GM12873 (cell line): ENCODE results near the gene TDRD12.

ENCODE experiments used
- TF ChIP-seq, protein P1 (sequence below): IDR thresholded peaks from 2 replicates; pipeline ENCODE4 v1.5.1; 2012; ENCODE audit warnings: low read depth, mild to moderate bottlenecking, moderate library complexity, low read length, control low read depth; ENCODE audit not compliant: insufficient read depth; ENCODE audit errors: missing control alignments

The TDRD12 gene

DNA sequence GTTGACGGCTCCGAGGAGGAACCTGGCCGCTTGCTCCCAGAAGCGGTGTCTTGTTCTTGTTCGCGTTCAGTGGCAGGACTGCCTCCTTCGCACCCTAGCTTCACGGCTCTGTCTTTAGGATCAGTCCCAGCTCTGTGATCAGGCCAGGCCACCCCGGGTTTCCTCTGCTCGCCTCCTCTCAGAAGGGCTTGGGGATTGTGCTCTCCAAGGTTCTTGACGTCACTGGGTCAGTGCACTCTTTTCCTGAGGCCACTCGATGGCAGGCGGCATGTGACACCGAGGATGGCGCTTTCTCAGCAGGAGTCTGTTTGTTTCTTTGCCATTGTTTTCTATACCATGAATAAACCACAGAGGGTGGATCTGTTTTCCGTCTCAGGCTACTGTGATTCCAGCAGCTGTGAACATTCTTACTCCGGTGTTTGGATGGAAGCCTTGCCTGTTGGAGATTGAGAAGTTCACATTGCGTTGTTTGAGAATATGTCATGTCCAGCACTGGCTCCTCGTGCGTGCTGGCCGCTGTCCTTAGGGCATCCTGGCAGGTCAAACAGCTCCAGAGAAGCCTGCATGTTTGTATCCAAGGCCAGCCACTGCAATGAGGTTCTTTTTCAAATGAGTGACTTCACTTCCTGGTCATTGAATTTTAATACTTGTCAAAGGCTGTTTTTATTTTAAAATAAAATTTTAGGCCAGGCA lies 105.5 kb downstream of the TDRD12 start:
- TF ChIP-seq, protein P1, sequence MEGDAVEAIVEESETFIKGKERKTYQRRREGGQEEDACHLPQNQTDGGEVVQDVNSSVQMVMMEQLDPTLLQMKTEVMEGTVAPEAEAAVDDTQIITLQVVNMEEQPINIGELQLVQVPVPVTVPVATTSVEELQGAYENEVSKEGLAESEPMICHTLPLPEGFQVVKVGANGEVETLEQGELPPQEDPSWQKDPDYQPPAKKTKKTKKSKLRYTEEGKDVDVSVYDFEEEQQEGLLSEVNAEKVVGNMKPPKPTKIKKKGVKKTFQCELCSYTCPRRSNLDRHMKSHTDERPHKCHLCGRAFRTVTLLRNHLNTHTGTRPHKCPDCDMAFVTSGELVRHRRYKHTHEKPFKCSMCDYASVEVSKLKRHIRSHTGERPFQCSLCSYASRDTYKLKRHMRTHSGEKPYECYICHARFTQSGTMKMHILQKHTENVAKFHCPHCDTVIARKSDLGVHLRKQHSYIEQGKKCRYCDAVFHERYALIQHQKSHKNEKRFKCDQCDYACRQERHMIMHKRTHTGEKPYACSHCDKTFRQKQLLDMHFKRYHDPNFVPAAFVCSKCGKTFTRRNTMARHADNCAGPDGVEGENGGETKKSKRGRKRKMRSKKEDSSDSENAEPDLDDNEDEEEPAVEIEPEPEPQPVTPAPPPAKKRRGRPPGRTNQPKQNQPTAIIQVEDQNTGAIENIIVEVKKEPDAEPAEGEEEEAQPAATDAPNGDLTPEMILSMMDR: no peak

DNA sequence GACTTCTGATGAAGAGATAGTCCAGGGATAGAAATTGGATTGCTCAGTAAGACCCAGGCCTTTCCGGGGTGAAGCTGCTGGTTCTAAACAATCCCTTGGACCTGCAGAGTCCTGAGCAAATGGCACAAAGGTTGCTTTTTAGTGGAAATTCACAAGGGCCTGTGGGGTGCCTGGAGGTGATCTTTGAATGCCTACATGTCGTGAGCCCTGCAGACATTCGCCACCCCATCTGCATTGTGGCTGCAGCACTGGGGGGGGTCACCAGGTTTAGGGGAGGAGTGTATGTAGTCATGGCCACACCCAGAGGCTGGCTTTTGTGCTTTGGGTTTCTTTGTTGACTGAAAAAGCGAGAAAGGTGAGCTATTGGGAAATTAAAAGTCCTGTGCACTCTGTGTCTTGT lies 108.6 kb downstream of the TDRD12 start:
- TF ChIP-seq, protein P1: no peak

DNA sequence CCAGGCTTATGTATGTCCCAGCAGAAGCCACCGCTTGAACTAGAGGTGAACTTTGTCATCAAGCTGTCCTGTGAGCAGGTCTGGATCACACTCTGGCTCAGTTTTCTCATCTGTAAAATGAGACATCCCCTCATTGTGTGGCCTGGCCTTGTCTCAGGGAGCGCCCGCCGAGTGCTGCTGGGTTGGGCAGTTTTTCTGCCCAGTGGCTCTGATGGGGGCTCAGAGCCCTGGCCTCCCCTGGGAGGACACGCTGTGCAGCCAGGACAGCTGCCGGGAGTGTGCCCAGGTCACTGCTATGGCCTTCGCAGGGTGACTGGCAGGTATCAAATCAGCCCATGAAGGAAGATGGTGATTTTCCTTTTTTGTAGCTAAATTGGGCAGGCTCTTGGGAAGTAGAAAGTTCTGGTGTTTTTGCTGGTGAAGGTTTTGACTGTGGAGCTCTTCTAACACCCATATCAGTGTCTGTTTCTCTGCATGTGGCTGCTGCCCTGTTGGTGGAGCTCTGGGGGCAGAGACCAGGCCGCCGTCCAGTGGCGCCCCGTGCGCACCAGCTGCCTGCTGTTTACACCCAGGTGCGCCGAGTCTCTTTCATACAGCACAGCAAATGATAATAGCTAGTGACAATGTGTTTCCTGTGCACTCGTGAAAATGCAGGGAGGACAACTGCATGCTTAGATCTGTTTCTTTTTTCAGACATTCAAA lies 109.2 kb downstream of the TDRD12 start:
- TF ChIP-seq, protein P1: no peak

DNA sequence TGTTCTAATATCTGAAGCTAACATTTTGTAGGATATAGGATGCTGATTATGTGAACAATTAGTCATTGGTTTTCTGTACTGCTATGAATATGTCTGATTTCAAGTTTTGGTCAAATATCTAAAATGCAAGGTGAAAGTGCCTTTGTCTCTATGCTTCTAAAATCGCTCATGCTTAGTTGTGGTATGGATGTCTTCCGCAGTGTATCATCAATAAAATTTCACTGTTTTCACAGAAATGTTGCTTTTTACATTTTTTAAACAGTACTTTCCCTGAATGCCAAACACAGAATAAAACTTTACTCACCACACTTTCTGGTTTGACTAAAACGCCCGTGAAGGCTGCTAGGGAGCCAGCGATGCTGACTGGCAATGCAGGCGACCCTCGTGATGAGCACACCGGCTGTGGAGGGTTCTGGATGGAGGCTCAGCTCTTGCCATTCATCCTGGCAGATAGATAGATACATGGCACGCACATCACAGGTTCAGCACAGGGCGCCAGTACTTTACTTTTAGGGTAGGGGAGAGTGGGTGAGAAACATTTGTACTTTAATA lies 109.9 kb downstream of the TDRD12 start:
- TF ChIP-seq, protein P1: no peak

DNA sequence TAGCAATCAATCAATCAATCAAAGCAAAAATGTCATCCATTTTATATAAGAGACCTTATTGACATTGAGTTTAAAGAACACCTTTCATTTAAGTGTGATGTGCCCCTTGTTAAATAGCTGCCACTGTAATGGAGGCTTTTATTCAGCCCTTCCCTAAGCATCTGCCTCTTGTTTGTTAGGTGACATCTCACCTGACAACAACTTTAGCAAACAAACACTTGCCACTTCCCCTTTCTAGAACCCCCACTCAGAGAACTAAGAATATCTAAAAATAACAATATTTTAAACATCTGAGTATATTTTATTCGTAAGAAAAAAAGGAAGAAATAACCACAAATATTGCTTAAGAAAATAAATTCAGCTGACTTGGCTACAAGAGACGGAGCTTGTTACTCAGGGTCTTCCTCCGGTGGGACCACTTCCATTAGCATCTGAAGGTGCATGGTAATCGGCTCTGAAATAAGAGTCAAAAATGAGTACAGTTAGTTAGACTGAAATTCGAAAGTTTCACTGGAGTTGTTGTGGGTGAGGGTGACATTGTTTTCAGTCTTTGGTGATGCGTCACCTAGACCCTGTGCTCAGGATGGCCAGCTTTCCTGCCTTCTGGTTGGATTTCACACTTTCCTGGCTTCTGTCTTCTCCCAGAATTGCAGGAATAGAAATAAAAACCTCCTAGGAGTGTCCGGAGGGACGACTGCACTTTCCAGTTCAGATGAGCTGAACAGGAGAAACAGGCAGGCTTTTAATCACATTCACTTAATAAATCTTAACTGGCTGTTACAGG lies 110.9 kb downstream of the TDRD12 start:
- TF ChIP-seq, protein P1: no peak

DNA sequence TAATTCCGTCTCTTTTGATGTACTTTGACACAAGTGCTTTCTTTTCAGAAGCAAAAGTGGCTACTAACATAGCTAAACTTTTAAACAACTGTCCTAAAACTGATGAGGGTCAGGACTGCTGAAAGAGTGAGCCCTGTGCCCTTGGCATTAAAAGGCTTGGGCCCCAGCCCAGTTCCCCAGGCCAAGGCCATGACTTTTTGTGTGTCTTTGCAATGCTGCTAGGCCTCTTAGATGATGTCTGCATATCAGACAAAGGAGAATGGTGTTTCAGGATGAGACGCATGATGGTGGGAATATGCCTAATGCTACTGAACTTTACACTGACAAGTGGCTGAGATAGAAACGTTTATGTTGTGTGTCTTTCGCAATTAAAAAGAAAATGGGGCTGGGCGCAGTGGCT lies 112.0 kb downstream of the TDRD12 start:
- TF ChIP-seq, protein P1: no peak

DNA sequence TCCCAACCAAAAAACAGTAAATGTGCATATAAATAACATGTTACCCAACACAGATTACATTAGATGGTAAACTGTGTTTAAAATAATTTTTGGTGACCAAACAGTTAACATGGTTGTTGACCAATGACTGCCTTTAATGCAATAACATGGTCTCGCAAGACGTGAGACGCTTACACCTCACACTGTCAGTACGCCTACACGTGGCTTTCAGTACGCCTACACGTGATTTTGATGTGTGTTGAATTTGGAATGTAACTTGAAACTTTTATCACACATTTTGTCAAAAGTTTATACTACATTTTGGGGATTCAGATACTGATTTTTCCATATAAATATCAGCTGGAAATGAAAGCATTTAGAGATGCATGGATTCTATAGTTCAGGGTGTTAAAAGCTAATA lies 118.0 kb downstream of the TDRD12 start:
- TF ChIP-seq, protein P1: no peak
